Left lung (tissue), 10 donors: ENCODE measurements around the gene CAMK2A. TPM values are rescaled to one million over a fixed set of nuclear protein-coding genes. Genes with fewer than 3 reads are reported as not detected.

Experiments
- ATAC-seq: fragments of 200-7000 bp; cut with Tn5 transposase; one replicate; pipeline ENCODE4 v1.9.1; 2020; ENCODE audit warnings: moderate library complexity
- DNase-seq, 4 donors: peaks; one replicate each; pipeline ENCODE4 v3.0.0-alpha.2; 2013 to 2020
- H3K27ac ChIP-seq, 2 donors: fragments of 200-600 bp; sonication (generic) in 1 of 2; one replicate each; pipeline versions ENCODE4 v1.5.0 to v1.8.0; 2020 to 2021
- H3K27me3 ChIP-seq, 2 donors: fragments of 200-600 bp; sonication (generic) in 1 of 2; one replicate each; pipeline versions ENCODE4 v1.5.0 to v1.8.0; 2020 to 2021
- H3K36me3 ChIP-seq, 2 donors: fragments of 200-600 bp; sonication (generic) in 1 of 2; one replicate each; pipeline versions ENCODE4 v1.5.0 to v1.8.0; 2020 to 2021
- H3K4me1 ChIP-seq, 2 donors: fragments of 200-600 bp; one replicate each; pipeline ENCODE4 v1.8.0; 2021
- H3K4me3 ChIP-seq, 2 donors: fragments of 200-600 bp; sonication (generic) in 1 of 2; one replicate each; pipeline versions ENCODE4 v1.5.0 to v1.8.0; 2020 to 2021; ENCODE audit warnings: mild to moderate bottlenecking in 1 of 2
- H3K9me3 ChIP-seq, 2 donors: fragments of 200-600 bp; sonication (generic) in 1 of 2; one replicate each; pipeline versions ENCODE4 v1.5.0 to v1.8.0; 2020 to 2021
- CTCF ChIP-seq, 2 donors: fragments of 200-600 bp; sonication (generic) in 1 of 2; IDR thresholded peaks; one replicate each; pipeline versions ENCODE4 v1.5.0 to v1.8.0; 2021; ENCODE audit warnings: antibody characterized with exemption in 2 of 2
- intact Hi-C, 2 donors: fragments of 100-400 bp; cut with DNase I; formaldehyde crosslinking; loops; one replicate each; pipeline versions ENCODE4 v1.11.2 to v1.14.2; 2022
- polyA plus RNA-seq, 6 donors: library from polyadenylated mRNA; unstranded; fragments of 120-200 nt; gene quantifications; one replicate each; pipeline ENCODE4 v1.2.1, GENCODE V29; 2013; ENCODE audit not compliant: insufficient read length in 6 of 6
- total RNA-seq, 2 donors: library from RNA; stranded (reverse); fragmentation: NEBNext Ultra II Directional; extraction: Animal tissue kit (Norgen Biotek cat#: 25700); gene quantifications; one replicate each; pipeline ENCODE4 v1.2.1, GENCODE V29; 2021
- donor health status: DM: no; HTN: yes; CAD: no.
- donor health status: DM: no; HTN: no; CAD: no.

The CAMK2A gene
- total and polyA plus RNA-seq, 8 donors = 0.64 to 5.8 (median 4.7) TPM

GRCh38 chr5:150302301-150303069 lies 12.9 kb upstream of the CAMK2A start, which contains the start of gene ARSI:
Gene ARSI, minus strand, starts transcription at chr5:150302905. Its CDS starts 532 bp downstream, at chr5:150302373.
- ATAC-seq = peak; percentile 76
- Histone ChIP-seq H3K9me3 (no peaks in the 10 kb centered on the region), H3K27me3 (peaks cover 11 to 50% of the 10 kb centered on the region in 2 donors), H3K36me3 (no peaks in the 10 kb centered on the region), H3K4me1 (peaks cover 12 to 17% of the 10 kb centered on the region in 2 donors), H3K4me3 (peak within 1 kb of the TSS; percentile 27 to 32), H3K27ac (peak within 1 kb of the TSS; percentile 28 to 69)
- DNase-seq = peak in 3 of 4 donors; percentile 59 to 95 (median 91)
- TF ChIP-seq CTCF (IDR thresholded peaks at IDR 0.05) = no peak
- intact Hi-C loops = no loop called here

- Histone ChIP-seq H3K27me3 (peaks cover 11 to 50% of the 10 kb centered on the region in 2 donors), H3K36me3 (no peaks in the 10 kb centered on the region), H3K4me3 (peak overlapping the region; percentile 27 to 32), H3K27ac (peak overlapping the region; percentile 28 to 63), H3K9me3 (no peaks in the 10 kb centered on the region), H3K4me1 (peaks cover 12 to 17% of the 10 kb centered on the region in 2 donors)
- TF ChIP-seq CTCF (IDR thresholded peaks at IDR 0.05) = no peak
- ATAC-seq (no peak), DNase-seq (no peak)
- intact Hi-C loops = no loop called here
Measured at GRCh38 chr5:150301901-150302300, 12.3 kb upstream of the CAMK2A start.

- Histone ChIP-seq H3K9me3 (no peaks in the 10 kb centered on the region), H3K4me3 (peak overlapping the region; percentile 27 to 32), H3K27ac (no peak overlapping the region), H3K36me3 (no peaks in the 10 kb centered on the region), H3K4me1 (peaks cover 12 to 17% of the 10 kb centered on the region in 2 donors), H3K27me3 (peaks cover 11 to 50% of the 10 kb centered on the region in 2 donors)
- intact Hi-C loops = no loop called here
- ATAC-seq (no peak), DNase-seq (peak in 1 of 4 donors; percentile 73)
- TF ChIP-seq CTCF (IDR thresholded peaks at IDR 0.05) = no peak
Measured at GRCh38 chr5:150301170-150301505, 11.6 kb upstream of the CAMK2A start.

GRCh38 chr5:150300496-150301169 lies 11.1 kb upstream of the CAMK2A start:
- peak overlapping the region in 1 of 2 donors; percentile 58 for H3K27ac ChIP-seq
- DNase-seq (no peak), ATAC-seq (no peak)
- no peaks in the 10 kb centered on the region for H3K9me3 ChIP-seq
- H3K4me1 ChIP-seq = peaks cover 12 to 17% of the 10 kb centered on the region in 2 donors
- H3K36me3 ChIP-seq = no peaks in the 10 kb centered on the region
- peak overlapping the region in 1 of 2 donors; percentile 32 for H3K4me3 ChIP-seq
- no peak for TF ChIP-seq CTCF (IDR thresholded peaks at IDR 0.05)
- intact Hi-C loops = no loop called here
- H3K27me3 ChIP-seq = peaks cover 11 to 50% of the 10 kb centered on the region in 2 donors
